DND-41 (cell line): ENCODE measurements around the gene CDKN1C.

Experiments used
- CTCF ChIP-seq: IDR thresholded peaks from 2 replicates; pipeline ENCODE4 v1.5.1; 2012; ENCODE audit warnings: borderline replicate concordance, low read length, moderate library complexity, mild to moderate bottlenecking; ENCODE audit not compliant: poor library complexity, severe bottlenecking; ENCODE audit errors: extremely low read depth
- EZH2 ChIP-seq: IDR thresholded peaks from 3 replicates; pipeline ENCODE4 v1.6.1; 2012; ENCODE audit warnings: borderline replicate concordance, low read depth, mild to moderate bottlenecking, moderate library complexity, low read length, inconsistent platforms; ENCODE audit not compliant: severe bottlenecking

GRCh38 chr11:2902784-2903671, 17.5 kb upstream of the CDKN1C start:
- TF ChIP-seq CTCF = no peak
- no peak for TF ChIP-seq EZH2
